NT2/D1 (cell line): ENCODE measurements around the gene CT45A9.
"Not testable (repeated sequence)": the region's sequence is repeated elsewhere in the genome, so short reads cannot be mapped to it uniquely, and the experiment has no call there.

Experiments
- DNase-seq: peaks from one replicate; pipeline ENCODE4 v3.0.0-alpha.2; 2011; ENCODE audit warnings: low read depth, low spot score
- H3K27me3 ChIP-seq: 2 replicates; pipeline ENCODE4 v1.6.0; 2011; ENCODE audit warnings: mild to moderate bottlenecking; ENCODE audit not compliant: insufficient read length, insufficient read depth
- H3K36me3 ChIP-seq: 2 replicates; pipeline ENCODE4 v1.6.1; 2011; ENCODE audit warnings: mild to moderate bottlenecking, low read length, mixed read lengths; ENCODE audit not compliant: insufficient read depth, insufficient read length
- H3K4me1 ChIP-seq: 2 replicates; pipeline ENCODE4 v1.5.1; 2011; ENCODE audit not compliant: insufficient read depth, insufficient read length
- H3K4me3 ChIP-seq: 2 replicates; pipeline ENCODE4 v1.5.1; 2011; ENCODE audit warnings: low read depth; ENCODE audit not compliant: insufficient read length
- H3K9ac ChIP-seq: 2 replicates; pipeline ENCODE4 v1.6.0; 2011; ENCODE audit warnings: low read depth; ENCODE audit not compliant: insufficient read length
- H3K9me3 ChIP-seq: 2 replicates; pipeline ENCODE4 v1.5.1; 2011; ENCODE audit warnings: mild to moderate bottlenecking, low read length; ENCODE audit not compliant: insufficient read depth
- SUZ12 ChIP-seq: IDR thresholded peaks from 2 replicates; pipeline ENCODE4 v1.6.1; 2011; ENCODE audit not compliant: insufficient read length, insufficient read depth; ENCODE audit errors: extremely low read depth
- YY1 ChIP-seq: IDR thresholded peaks from 2 replicates; pipeline ENCODE4 v1.6.1; 2011; ENCODE audit not compliant: insufficient read length, insufficient read depth
- ZNF274 ChIP-seq: IDR thresholded peaks from 2 replicates; pipeline ENCODE4 v1.6.1; 2011; ENCODE audit warnings: mild to moderate bottlenecking, low read depth, low read length

CT45A9 gene, protein sequence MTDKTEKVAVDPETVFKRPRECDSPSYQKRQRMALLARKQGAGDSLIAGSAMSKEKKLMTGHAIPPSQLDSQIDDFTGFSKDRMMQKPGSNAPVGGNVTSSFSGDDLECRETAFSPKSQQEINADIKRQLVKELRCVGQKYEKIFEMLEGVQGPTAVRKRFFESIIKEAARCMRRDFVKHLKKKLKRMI

DNA sequence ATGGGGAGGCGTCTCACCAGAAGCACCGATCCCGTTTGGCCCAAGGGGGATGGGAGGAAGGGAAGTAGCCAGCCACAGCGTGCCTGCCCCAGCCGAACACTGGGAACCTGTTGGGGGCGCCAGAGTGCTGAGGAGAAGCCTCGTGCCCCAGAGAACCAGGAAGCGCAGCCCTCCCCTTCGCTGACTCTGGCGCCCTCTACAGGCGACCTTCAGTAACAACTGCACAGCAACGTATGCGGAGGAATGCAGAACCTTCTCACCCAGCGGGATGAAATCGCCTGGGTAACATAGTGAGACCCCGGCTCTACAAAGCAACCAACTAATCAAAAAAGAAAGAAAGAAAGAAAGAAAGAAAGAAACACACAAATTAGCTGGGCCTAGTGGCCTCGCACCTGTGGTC lies at the start of gene CT45A9:
CT45A9 (minus strand) TSS at position 101 of the 400 bp plus-strand sequence. CDS start 3,751 bp downstream, outside the sequence.
- not testable (repeated sequence) for DNase-seq, H3K9ac ChIP-seq, H3K9me3 ChIP-seq, H3K4me3 ChIP-seq, H3K4me1 ChIP-seq, H3K36me3 ChIP-seq, H3K27me3 ChIP-seq

DNA sequence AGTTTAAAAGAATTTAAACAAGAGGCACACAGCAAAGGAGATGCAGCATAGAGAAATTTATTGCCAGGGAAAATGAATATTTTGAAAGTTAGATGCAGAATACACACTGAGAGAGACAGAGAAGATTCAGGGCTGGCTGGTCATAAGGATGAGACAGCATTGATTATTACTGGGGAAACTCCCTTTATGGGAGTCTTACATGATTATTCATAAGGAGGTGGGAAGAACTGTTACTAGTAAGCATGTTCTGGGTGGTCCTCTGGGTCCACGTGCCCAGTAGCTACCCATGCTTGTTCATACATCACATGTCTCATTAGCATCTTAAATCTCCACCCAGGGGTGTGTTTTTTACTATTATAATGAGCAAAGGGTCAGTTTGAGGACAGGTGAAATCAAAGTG lies 48.9 kb upstream of the CT45A9 start:
- H3K4me1 ChIP-seq, H3K27me3 ChIP-seq, H3K4me3 ChIP-seq, DNase-seq, H3K9me3 ChIP-seq, H3K9ac ChIP-seq, H3K36me3 ChIP-seq: not testable (repeated sequence)

DNA sequence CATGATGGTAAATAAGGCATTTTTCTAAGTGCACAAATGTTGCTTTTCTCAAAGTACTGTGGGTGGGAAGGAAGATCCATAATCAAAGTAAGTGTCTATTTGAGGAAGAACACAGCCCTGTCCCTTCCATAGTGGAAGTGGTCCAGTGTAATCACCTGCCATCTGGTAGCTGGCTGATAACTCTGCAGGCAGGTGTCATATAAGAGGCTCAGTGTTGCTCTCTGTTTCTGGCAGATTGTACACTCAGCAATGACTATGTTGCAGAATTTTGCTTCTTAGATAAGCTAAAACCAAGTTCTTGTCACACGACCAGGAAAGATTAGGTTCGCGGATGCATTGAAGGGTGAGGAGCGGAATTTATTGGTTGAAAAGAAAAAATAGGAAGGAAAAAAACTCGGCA lies 42.8 kb upstream of the CT45A9 start:
- no peaks in the 10 kb centered on the region for H3K36me3 ChIP-seq
- no peaks in the 10 kb centered on the region for H3K4me1 ChIP-seq
- no peak overlapping the region for H3K4me3 ChIP-seq
- no peak for DNase-seq
- TF ChIP-seq YY1 = no peak
- no peak for TF ChIP-seq SUZ12
- no peak for TF ChIP-seq ZNF274
- no peaks in the 10 kb centered on the region for H3K27me3 ChIP-seq
- H3K9me3 ChIP-seq = no peaks in the 10 kb centered on the region
- H3K9ac ChIP-seq = no peak overlapping the region

DNA sequence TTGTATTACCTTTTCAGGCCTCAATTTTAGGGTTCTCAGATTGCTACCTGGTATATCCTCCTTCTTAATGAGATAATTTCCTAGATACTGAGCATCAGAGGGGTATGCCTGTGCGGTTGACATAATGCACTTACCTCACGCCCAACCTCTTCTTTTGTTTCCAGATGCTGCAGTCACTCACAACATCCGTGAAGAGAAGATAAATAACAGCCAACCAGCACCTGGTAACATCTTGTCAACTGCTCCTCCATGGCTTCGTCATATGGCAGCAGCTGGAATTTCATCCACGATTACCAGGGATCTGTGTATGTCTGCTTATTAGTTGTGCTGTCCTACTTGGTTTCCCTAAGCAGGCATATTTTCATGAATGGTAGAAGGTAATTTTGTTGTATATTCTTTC lies 38.6 kb upstream of the CT45A9 start:
- no peak overlapping the region for H3K4me3 ChIP-seq
- TF ChIP-seq YY1 (no peak), SUZ12 (no peak), ZNF274 (no peak)

DNA sequence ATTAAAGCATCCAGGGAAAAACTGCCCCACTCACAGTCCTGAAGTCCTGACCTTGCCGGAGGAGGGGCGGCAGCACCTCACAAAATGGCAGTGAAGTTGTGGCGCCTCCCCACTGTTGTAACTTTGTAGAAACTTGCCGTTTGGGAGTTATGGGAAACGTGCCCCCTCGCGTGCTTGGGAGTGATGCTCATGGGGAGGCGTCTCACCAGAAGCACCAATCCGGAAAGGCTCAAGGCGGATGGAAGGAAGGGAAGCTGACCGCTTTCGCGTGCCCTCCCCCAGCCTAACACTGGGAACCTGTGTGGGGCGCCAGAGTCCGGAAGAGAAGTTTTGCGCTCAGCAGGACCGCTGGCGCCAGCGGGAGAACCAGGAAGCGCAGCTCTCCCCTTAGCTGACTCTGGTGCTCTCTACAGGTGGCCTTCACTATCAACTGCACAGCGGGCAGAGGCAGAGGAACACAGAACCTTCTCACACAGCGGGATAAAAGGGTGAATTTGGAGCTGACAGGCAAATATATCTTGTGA lies 21.7 kb upstream of the CT45A9 start, which contains the start of the genes CT45A10 and SAGE1:
CT45A10 (minus strand) TSS at position 151 of the 524 bp plus-strand sequence. CDS start 8,100 bp downstream, outside the sequence.
SAGE1 (plus strand) TSS at position 423 of the 524 bp plus-strand sequence. CDS start 2,527 bp downstream, outside the sequence.
- Histone ChIP-seq H3K4me1 (no peaks in the 10 kb centered on the region), H3K27me3 (no peaks in the 10 kb centered on the region)
- no peak for TF ChIP-seq SUZ12
- no peak for TF ChIP-seq ZNF274
- TF ChIP-seq YY1 = no peak

More for the DNA sequence above, 38.6 kb upstream of the CT45A9 start:
- H3K27me3 ChIP-seq = no peaks in the 10 kb centered on the region
- no peaks in the 10 kb centered on the region for H3K4me1 ChIP-seq
- H3K36me3 ChIP-seq = no peaks in the 10 kb centered on the region
- DNase-seq = no peak
- no peaks in the 10 kb centered on the region for H3K9me3 ChIP-seq
- no peak overlapping the region for H3K9ac ChIP-seq

DNA sequence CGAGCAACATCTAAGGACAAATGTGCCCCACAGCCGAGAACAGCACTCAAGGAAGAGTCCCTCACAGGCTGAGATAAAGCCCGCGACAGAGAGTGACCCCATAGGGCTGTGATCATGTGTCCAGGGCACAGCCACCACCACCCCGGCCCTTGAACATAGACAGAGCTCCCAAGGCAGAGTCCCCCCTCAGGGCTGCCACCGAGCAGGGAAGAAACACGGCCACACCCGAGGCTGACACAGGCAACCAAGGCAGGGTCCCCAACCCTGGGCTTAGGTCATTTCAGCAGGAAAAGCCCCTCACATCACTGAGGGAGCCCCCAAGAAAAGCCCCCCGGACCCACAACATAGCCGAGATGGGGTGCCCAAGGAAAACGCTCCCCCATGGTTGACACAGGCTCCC lies 21.2 kb upstream of the CT45A9 start:
- no peaks in the 10 kb centered on the region for H3K4me1 ChIP-seq
- TF ChIP-seq ZNF274 = no peak
- TF ChIP-seq SUZ12 = no peak
- no peak overlapping the region for H3K4me3 ChIP-seq
- H3K27me3 ChIP-seq = no peaks in the 10 kb centered on the region
- DNase-seq = no peak
- H3K9me3 ChIP-seq = peaks cover 4% of the 10 kb centered on the region; the same call in 1 of the 2 replicates
- H3K36me3 ChIP-seq = no peaks in the 10 kb centered on the region
- no peak overlapping the region for H3K9ac ChIP-seq

More for the DNA sequence above, 21.7 kb upstream of the CT45A9 start, which contains the start of the genes CT45A10 and SAGE1:
- Histone ChIP-seq H3K36me3 (no peaks in the 10 kb centered on the region), H3K9me3 (peaks cover 4% of the 10 kb centered on the region; the same call in 1 of the 2 replicates), H3K4me3 (no peak within 1 kb of the TSS), H3K9ac (no peak within 1 kb of the TSS)
- no peak for DNase-seq

DNA sequence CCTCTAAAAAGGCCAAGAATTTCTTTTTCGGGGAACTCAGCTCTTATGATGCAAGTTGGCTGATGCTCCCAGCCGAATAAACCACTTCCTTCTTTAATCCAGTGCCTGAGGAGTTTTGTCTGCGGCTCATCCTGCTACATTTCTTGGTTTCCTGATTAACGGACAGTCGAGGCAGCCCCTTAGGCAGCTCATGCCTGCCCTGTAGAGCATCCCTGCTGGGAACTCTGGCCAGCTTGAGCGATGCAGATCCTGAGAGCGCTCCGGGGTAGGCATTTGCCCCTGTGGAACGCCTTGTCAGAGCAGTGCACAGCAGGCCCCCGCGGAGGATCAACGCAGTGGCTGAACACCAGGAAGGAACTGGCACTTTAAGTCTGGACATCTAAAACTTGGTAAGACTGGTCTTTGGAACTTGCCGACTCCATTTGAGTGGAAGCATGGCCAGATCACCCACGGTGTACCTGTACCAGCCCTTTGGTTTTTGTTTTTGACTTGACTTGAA lies 18.5 kb upstream of the CT45A9 start:
- TF ChIP-seq YY1 (no peak), SUZ12 (no peak), ZNF274 (no peak)
- H3K4me3 ChIP-seq = no peak overlapping the region
- no peaks in the 10 kb centered on the region for H3K27me3 ChIP-seq
- H3K9me3 ChIP-seq = peaks cover 4% of the 10 kb centered on the region; the same call in 1 of the 2 replicates
- H3K36me3 ChIP-seq = no peaks in the 10 kb centered on the region
- no peak overlapping the region for H3K9ac ChIP-seq
- no peak for DNase-seq
- no peaks in the 10 kb centered on the region for H3K4me1 ChIP-seq

DNA sequence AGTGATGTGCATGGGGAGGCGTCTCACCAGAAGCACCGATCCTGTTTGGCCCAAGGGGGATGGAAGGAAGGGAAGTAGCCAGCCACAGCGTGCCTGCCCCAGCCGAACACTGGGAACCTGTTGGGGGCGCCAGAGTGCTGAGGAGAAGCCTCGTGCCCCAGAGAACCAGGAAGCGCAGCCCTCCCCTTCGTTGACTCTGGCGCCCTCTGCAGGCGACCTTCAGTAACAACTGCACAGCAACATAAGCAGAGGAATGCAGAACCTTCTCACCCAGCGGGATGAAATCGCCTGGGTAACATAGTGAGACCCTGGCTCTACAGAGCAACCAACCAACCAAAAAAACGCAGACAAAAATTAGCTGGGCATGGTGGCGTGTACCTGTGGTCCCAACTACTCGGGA lies 17.4 kb upstream of the CT45A9 start:
- H3K36me3 ChIP-seq, H3K4me1 ChIP-seq, DNase-seq, H3K9me3 ChIP-seq, H3K27me3 ChIP-seq, H3K4me3 ChIP-seq, H3K9ac ChIP-seq: not testable (repeated sequence)

DNA sequence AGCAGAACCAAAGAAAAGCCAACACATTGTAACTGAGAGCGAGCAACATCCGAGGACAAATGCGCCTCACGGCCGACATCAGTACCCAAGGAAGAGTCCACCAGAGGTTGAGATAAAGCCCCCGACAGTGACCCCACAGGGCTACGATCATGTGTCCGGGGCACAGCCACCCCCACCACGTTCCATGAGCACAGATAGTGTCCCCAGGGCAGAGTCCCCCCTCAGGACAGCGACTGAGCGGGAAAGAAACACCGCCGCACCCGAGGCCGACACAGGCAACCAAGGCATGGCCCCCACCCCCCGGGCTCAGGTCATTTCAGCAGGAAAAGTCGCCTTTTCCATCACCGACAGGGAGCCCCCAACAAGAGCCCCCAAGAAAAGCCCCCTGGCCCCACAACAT lies 16.6 kb upstream of the CT45A9 start:
- not testable (repeated sequence) for H3K9me3 ChIP-seq, H3K36me3 ChIP-seq

DNA sequence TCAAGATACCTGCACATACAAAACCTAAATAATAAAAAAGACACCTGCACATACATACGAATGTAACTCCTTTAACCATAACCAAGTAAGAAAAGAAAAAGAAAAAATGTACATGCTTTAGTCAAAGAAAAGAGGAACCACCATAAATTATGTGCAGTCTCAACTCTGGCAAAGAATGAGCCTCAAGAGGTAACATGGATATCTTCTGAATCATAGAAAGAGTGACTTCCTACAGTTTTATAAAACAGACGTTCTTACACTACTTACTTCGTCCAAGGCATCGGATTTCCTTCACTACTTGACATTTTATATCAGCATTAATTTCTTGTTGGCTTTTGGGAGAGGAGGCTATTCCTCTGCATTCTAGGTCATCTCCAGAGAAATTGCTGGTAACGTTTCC lies 11.1 kb upstream of the CT45A9 start:
- not testable (repeated sequence) for H3K9me3 ChIP-seq, H3K4me3 ChIP-seq, H3K36me3 ChIP-seq, H3K27me3 ChIP-seq, H3K9ac ChIP-seq, H3K4me1 ChIP-seq, DNase-seq

More for the DNA sequence above, 16.6 kb upstream of the CT45A9 start:
- not testable (repeated sequence) for H3K9ac ChIP-seq, H3K4me3 ChIP-seq, H3K27me3 ChIP-seq, DNase-seq, H3K4me1 ChIP-seq

DNA sequence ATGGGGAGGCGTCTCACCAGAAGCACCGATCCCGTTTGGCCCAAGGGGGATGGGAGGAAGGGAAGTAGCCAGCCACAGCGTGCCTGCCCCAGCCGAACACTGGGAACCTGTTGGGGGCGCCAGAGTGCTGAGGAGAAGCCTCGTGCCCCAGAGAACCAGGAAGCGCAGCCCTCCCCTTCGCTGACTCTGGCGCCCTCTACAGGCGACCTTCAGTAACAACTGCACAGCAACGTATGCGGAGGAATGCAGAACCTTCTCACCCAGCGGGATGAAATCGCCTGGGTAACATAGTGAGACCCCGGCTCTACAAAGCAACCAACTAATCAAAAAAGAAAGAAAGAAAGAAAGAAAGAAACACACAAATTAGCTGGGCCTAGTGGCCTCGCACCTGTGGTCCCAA lies 17.2 kb downstream of the CT45A9 start, which contains the start of gene CT45A8:
CT45A8 (minus strand) TSS at position 101 of the 400 bp plus-strand sequence. CDS start 3,755 bp downstream, outside the sequence.
- not testable (repeated sequence) for H3K36me3 ChIP-seq, H3K4me1 ChIP-seq, H3K27me3 ChIP-seq, H3K9ac ChIP-seq, DNase-seq, H3K9me3 ChIP-seq, H3K4me3 ChIP-seq
